ENCODE data around the gene OCRL. TPM values are rescaled to one million over a fixed set of nuclear protein-coding genes. Genes with fewer than 3 reads are reported as not detected.

The OCRL gene
- total and polyA plus RNA-seq, 3 experiments from 2014 or later: 0.31 to 1.9 (median 1.7) TPM

DNA sequence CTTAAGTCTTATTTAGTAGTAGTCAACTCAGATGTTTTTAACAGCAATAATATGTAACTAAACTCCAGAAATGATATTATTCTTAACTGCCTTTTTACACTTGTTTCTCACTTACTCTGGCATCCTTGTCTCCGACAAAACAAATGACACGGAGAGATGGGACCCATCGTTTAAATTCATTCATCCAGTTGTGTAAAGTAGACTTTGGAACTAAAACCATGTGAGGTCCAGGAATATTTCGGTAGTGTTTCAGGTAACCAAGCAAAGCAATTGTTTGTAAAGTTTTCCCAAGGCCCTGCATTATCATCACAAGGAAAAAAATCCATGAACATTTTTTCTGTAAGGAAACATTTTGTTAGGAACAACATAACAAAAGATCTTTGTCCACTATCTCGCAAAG lies 28.4 kb upstream of the OCRL start:
- H3K4me1 Mint-ChIP-seq: no peaks in the 10 kb centered on the region
- Histone ChIP-seq H3K27ac (ENCODE audit: low read depth, low read length) (no peak overlapping the region), H3K36me3 (ENCODE audit: insufficient read depth, low read length) (no peaks in the 10 kb centered on the region), H3K4me3 (ENCODE audit: low read length) (no peak overlapping the region), H3K9me3 (ENCODE audit: low read length) (no peaks in the 10 kb centered on the region), H3K4me1 (ENCODE audit: insufficient read depth, low read length) (no peaks in the 10 kb centered on the region), H3K27me3 (ENCODE audit: insufficient read depth, low read length, poor library complexity, severe bottlenecking) (no peaks in the 10 kb centered on the region)
- H3K27ac Mint-ChIP-seq: no peak overlapping the region
- DNase-seq: no peak
- POLR2A ChIA-PET: no interaction called here
- no peaks in the 10 kb centered on the region for H3K36me3 Mint-ChIP-seq
- H3K27me3 Mint-ChIP-seq: peaks cover 13 to 17% of the 10 kb centered on the region in 2 donors
- no peak overlapping the region for H3K4me3 Mint-ChIP-seq
- CTCF ChIA-PET: no interaction called here
- H3K9me3 Mint-ChIP-seq: peaks cover 0 to 1% (median 0%) of the 10 kb centered on the region in 5 donors

DNA sequence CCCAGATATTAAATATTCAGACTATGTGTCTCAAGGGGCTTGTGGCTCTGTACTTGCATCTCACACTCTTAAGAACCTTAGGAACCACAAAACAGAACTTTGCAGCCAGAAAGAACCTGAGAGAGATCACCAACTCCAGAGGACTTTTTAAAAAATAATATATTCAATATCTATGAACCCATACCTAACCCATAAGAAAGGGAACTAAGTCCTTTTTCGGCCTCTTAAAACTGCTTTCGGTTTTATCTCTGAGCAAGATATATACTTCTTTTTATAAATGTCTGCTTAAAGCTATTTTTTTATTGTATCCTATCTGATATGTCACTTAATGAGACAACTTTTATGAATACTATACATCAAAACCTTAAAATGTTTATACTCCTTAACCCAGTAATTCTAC lies 27.6 kb upstream of the OCRL start:
- DNase-seq: no peak
- Histone ChIP-seq H3K4me1 (ENCODE audit: insufficient read depth, low read length) (no peaks in the 10 kb centered on the region), H3K4me3 (ENCODE audit: low read length) (no peak overlapping the region), H3K36me3 (ENCODE audit: insufficient read depth, low read length) (no peaks in the 10 kb centered on the region), H3K27ac (ENCODE audit: low read depth, low read length) (no peak overlapping the region), H3K27me3 (ENCODE audit: insufficient read depth, low read length, poor library complexity, severe bottlenecking) (no peaks in the 10 kb centered on the region), H3K9me3 (ENCODE audit: low read length) (no peaks in the 10 kb centered on the region)
- ChIA-PET CTCF (no interaction called here), POLR2A (no interaction called here)
- peaks cover 13 to 15% of the 10 kb centered on the region in 2 donors for H3K27me3 Mint-ChIP-seq
- H3K27ac Mint-ChIP-seq: no peak overlapping the region
- peaks cover 0 to 1% (median 0%) of the 10 kb centered on the region in 5 donors for H3K9me3 Mint-ChIP-seq
- no peaks in the 10 kb centered on the region for H3K36me3 Mint-ChIP-seq
- no peaks in the 10 kb centered on the region for H3K4me1 Mint-ChIP-seq
- no peak overlapping the region for H3K4me3 Mint-ChIP-seq

DNA sequence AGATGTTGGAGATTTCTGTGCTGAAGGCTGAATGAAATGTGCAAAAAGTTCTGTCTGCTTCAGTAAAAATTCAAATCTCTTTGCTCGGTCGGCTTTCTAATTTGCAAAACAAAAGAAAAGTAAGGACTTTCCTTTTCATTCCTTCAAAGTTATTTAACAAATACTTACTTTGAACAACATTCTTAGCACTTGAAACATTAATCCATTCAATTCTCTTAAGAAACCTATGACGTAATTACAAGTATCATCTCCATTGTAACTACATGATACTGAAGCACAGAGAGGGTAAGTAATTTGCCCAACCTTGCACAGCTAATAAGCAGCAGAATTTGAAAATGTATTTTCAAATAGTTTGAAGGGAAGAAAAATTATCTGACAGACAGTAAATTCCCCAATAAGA lies 23.7 kb upstream of the OCRL start:
- Histone ChIP-seq H3K27ac (ENCODE audit: low read depth, low read length) (no peak overlapping the region), H3K36me3 (ENCODE audit: insufficient read depth, low read length) (no peaks in the 10 kb centered on the region), H3K9me3 (ENCODE audit: low read length) (no peaks in the 10 kb centered on the region), H3K4me3 (ENCODE audit: low read length) (no peak overlapping the region), H3K4me1 (ENCODE audit: insufficient read depth, low read length) (no peaks in the 10 kb centered on the region), H3K27me3 (ENCODE audit: insufficient read depth, low read length, poor library complexity, severe bottlenecking) (no peaks in the 10 kb centered on the region)
- H3K27me3 Mint-ChIP-seq: peaks cover 13 to 24% of the 10 kb centered on the region in 2 donors
- ChIA-PET POLR2A (no interaction called here), CTCF (no interaction called here)
- no peak for DNase-seq
- no peaks in the 10 kb centered on the region for H3K36me3 Mint-ChIP-seq
- H3K27ac Mint-ChIP-seq: no peak overlapping the region
- no peaks in the 10 kb centered on the region for H3K4me1 Mint-ChIP-seq
- peaks cover 0 to 1% (median 0%) of the 10 kb centered on the region in 5 donors for H3K9me3 Mint-ChIP-seq
- H3K4me3 Mint-ChIP-seq: no peak overlapping the region

DNA sequence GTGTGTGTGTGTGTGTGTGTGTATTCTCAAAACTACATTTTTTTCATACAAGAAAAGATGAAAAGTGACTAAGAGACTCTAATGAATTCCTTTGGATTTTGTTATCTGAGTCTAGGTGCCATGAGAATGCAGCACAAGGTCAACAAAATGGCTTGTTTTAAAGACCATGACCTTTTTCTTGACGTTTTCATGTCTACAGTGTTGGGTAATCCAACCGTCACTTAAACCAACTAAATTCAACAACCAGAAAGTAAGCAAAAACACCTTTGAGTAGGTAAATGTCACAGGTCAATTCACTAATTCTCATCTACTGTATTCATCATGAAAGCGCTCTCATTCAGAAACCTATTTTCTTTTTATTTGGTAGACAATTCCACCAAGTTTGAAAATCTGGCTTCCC lies 19.9 kb upstream of the OCRL start:
- ChIA-PET CTCF (no interaction called here), POLR2A (no interaction called here)
- H3K4me3 ChIP-seq (ENCODE audit: low read length): no peak overlapping the region
- peaks cover 0 to 3% (median 0%) of the 10 kb centered on the region in 5 donors for H3K9me3 Mint-ChIP-seq
- H3K9me3 ChIP-seq (ENCODE audit: low read length): no peaks in the 10 kb centered on the region
- no peaks in the 10 kb centered on the region for H3K27me3 ChIP-seq (ENCODE audit: insufficient read depth, low read length, poor library complexity, severe bottlenecking)
- peaks cover 8 to 29% of the 10 kb centered on the region in 2 donors for H3K27me3 Mint-ChIP-seq
- DNase-seq: no peak
- H3K4me1 Mint-ChIP-seq: peaks cover 0 to 13% (median 9%) of the 10 kb centered on the region in 3 donors
- no peaks in the 10 kb centered on the region for H3K36me3 ChIP-seq (ENCODE audit: insufficient read depth, low read length)
- H3K4me1 ChIP-seq (ENCODE audit: insufficient read depth, low read length): peaks cover 6% of the 10 kb centered on the region
- H3K27ac ChIP-seq (ENCODE audit: low read depth, low read length): no peak overlapping the region
- no peak overlapping the region for H3K27ac Mint-ChIP-seq
- no peaks in the 10 kb centered on the region for H3K36me3 Mint-ChIP-seq
- no peak overlapping the region for H3K4me3 Mint-ChIP-seq

DNA sequence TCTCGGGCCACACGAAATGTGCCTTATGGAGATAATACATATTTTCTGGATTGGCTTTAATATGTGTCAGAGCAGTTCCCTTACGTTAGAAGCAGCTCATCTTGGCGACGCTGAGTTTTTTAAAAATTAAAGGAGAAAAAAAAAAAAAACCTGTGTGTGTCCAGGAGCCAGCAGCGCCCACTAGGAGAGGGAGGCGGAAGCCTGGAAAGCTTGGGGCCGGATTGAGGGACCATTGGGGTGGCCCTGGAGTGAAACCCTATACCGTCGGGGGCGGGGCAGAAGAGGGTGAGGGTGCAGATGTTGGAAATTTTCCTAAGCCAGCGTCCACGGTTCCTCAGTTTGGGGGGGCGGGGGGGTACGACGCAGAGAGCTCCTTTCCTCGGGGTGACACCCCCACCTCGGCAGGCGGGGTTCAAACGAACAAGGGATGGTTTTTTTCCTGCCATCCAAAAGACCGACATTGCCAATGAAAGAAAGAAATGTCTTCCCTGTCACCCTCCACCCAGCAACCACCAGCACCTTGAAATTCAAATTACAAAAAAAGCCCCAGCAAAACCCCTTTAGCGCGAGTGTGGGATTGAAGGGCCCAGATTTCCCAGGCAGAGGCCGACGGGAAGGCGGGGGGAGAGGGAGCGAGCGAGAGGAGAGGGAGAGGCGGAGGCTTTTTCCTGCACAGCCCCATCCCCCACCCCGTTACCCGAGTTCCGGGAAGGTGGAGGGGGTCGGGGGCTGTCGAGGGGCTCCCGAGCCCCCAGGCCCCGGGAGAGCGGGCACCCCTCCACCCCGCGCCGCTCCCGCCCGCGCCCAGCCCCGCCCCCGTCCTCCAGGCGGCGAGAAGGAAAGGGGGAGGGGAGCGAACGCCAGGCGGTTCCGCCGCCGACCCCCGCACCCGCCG lies 17.6 kb upstream of the OCRL start:
- Mint-ChIP-seq H3K36me3 (no peaks in the 10 kb centered on the region), H3K4me3 (peak overlapping the region; percentile 79 to 91 (median 83)), H3K27ac (peak overlapping the region in 1 of 8 donors; percentile 49), H3K4me1 (peaks cover 0 to 13% (median 9%) of the 10 kb centered on the region in 3 donors), H3K9me3 (peaks cover 0 to 3% (median 0%) of the 10 kb centered on the region in 5 donors), H3K27me3 (peaks cover 6 to 20% of the 10 kb centered on the region in 2 donors)
- Histone ChIP-seq H3K27me3 (ENCODE audit: insufficient read depth, low read length, poor library complexity, severe bottlenecking) (no peaks in the 10 kb centered on the region), H3K9me3 (ENCODE audit: low read length) (no peaks in the 10 kb centered on the region), H3K27ac (ENCODE audit: low read depth, low read length) (no peak overlapping the region), H3K4me1 (ENCODE audit: insufficient read depth, low read length) (peaks cover 6% of the 10 kb centered on the region), H3K36me3 (ENCODE audit: insufficient read depth, low read length) (no peaks in the 10 kb centered on the region), H3K4me3 (ENCODE audit: low read length) (peak overlapping the region; percentile 45)
- ChIA-PET POLR2A (interaction anchor here (0.6 kb wide), 1 partner anchor 9 kb away, joined by 3 read pairs; no protein-coding TSS in a partner anchor), CTCF (no interaction called here)
- DNase-seq: no peak

DNA sequence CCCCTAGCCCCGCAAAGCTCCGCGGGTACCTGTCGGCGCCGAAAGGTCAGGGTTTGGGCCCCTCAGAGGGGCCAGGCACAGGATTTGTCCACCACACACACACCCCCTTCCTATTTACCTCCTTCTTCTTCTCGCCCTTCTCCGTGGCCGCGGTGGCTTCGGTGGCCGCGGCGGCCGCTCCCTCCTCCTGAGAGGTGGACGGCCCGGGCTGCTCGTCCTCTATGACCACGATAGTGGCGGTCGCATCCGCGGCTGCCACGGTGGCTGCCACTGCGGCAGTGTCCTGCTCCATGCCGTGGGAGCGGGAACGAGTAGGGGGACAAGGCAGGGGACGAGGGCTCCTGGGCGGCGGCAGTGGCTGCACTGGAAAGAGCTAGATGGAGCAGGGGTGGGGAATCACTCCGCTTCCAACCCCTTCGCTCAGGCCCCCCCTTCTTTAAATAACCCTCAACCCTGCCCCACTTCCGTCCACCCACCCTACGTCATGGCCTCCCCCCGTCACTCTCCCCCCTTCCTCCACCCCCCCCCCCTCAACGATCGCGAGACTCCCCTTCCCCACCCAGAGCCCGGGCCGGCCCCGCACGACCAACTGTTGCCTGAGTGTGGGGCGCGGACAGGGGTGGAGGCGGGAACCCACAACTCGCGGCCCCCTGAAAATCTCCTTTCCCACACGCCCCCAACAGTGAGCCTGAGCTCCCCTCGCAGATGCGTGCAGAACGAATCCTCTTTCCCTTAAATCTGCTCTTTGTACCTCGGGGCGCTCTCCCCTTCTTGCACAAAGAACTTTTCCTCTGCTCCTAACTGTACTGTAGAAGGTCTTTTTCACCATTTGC lies 16.8 kb upstream of the OCRL start, which contains the start of gene SMARCA1:
Gene SMARCA1, minus strand, starts transcription at position 412 of the 833 bp plus-strand sequence. Its CDS starts 120 bp downstream, at position 292.
- H3K27me3 Mint-ChIP-seq: peaks cover 7 to 18% of the 10 kb centered on the region in 2 donors
- ChIA-PET POLR2A (interaction anchor here (0.6 kb wide), 1 partner anchor 8 kb away, joined by 3 read pairs; no protein-coding TSS in a partner anchor), CTCF (no interaction called here)
- Histone ChIP-seq H3K4me1 (ENCODE audit: insufficient read depth, low read length) (peaks cover 6% of the 10 kb centered on the region), H3K27me3 (ENCODE audit: insufficient read depth, low read length, poor library complexity, severe bottlenecking) (no peaks in the 10 kb centered on the region), H3K4me3 (ENCODE audit: low read length) (peak within 1 kb of the TSS; percentile 45), H3K36me3 (ENCODE audit: insufficient read depth, low read length) (no peaks in the 10 kb centered on the region), H3K9me3 (ENCODE audit: low read length) (no peaks in the 10 kb centered on the region), H3K27ac (ENCODE audit: low read depth, low read length) (no peak within 1 kb of the TSS)
- no peak for DNase-seq
- peaks cover 0 to 3% (median 0%) of the 10 kb centered on the region in 5 donors for H3K9me3 Mint-ChIP-seq
- H3K27ac Mint-ChIP-seq: peak within 1 kb of the TSS in 3 of 8 donors; percentile 49 to 84 (median 50)
- H3K36me3 Mint-ChIP-seq: no peaks in the 10 kb centered on the region
- peaks cover 0 to 13% (median 9%) of the 10 kb centered on the region in 3 donors for H3K4me1 Mint-ChIP-seq
- peak within 1 kb of the TSS; percentile 79 to 91 (median 84) for H3K4me3 Mint-ChIP-seq

DNA sequence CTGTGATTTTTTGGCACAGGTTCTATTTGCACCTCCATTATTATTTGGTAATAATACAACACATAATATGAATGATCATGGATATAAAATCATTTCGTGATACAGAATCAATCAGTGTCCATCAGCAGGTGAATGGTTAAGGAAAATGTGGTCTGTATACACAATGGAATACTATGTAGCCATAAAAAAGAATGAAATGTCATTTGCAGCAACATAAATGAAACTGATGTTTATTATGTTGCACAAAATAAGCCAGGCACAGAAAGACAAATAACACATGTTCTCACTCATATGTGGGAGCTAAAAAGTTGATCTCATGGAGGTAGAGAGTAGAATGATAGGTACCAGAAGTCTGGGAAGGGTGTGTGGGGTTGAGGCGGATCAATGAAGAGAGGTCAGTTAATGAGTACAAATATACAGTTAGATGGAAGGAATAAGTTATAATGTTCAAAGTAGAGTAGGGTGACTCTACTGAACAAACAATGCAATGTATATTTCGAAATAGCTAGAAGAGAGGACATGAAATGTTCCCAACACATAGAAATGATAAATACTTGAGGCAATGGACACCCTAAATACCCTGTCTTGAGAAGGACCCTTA lies 15.7 kb upstream of the OCRL start:
- Mint-ChIP-seq H3K4me1 (peaks cover 0 to 13% (median 9%) of the 10 kb centered on the region in 3 donors), H3K27me3 (peaks cover 7 to 13% of the 10 kb centered on the region in 2 donors), H3K27ac (no peak overlapping the region), H3K36me3 (no peaks in the 10 kb centered on the region), H3K9me3 (peaks cover 0 to 3% (median 0%) of the 10 kb centered on the region in 5 donors), H3K4me3 (peak overlapping the region; percentile 68 to 88 (median 84))
- H3K4me1 ChIP-seq (ENCODE audit: insufficient read depth, low read length): peaks cover 6% of the 10 kb centered on the region
- no peaks in the 10 kb centered on the region for H3K9me3 ChIP-seq (ENCODE audit: low read length)
- CTCF ChIA-PET: no interaction called here
- H3K27me3 ChIP-seq (ENCODE audit: insufficient read depth, low read length, poor library complexity, severe bottlenecking): no peaks in the 10 kb centered on the region
- DNase-seq: no peak
- no peak overlapping the region for H3K27ac ChIP-seq (ENCODE audit: low read depth, low read length)
- no peak overlapping the region for H3K4me3 ChIP-seq (ENCODE audit: low read length)
- no peaks in the 10 kb centered on the region for H3K36me3 ChIP-seq (ENCODE audit: insufficient read depth, low read length)
- POLR2A ChIA-PET: no interaction called here

Data from CD8-positive, alpha-beta memory T cell (primary cell).